Transverse colon (tissue), 4 donors: ENCODE results near the gene MYH7B.

Experiments
- EP300 ChIP-seq: sonication (generic); formaldehyde crosslinking; IDR thresholded peaks from one replicate; pipeline ENCODE4 v1.6.1; 2017; ENCODE audit warnings: antibody characterized with exemption, low read depth
- POLR2A ChIP-seq: fragments of 450-650 bp; IDR thresholded peaks from one replicate; pipeline ENCODE4 v1.6.1; 2016; ENCODE audit warnings: antibody characterized with exemption, mild to moderate bottlenecking, moderate library complexity
- POLR2AphosphoS5 ChIP-seq, 3 donors: sonication (generic); formaldehyde crosslinking; IDR thresholded peaks; one replicate each; pipeline ENCODE4 v1.6.1; 2016; ENCODE audit warnings: antibody characterized with exemption in 3 of 3
- TF ChIP-seq, protein P1 (sequence below), 5 experiments: fragments of 200-600 bp in 3 of 5; fragments of 450-650 bp in 2 of 5; sonication (generic) in 3 of 5; IDR thresholded peaks; 1 replicate in 2 of 5; 2 replicates in 3 of 5; pipeline ENCODE4 v1.5.1; 2016 to 2017; ENCODE audit warnings: antibody characterized with exemption in 5 of 5, inconsistent platforms in 3 of 5, mild to moderate bottlenecking in 2 of 5, moderate library complexity in 1 of 5

DNA sequence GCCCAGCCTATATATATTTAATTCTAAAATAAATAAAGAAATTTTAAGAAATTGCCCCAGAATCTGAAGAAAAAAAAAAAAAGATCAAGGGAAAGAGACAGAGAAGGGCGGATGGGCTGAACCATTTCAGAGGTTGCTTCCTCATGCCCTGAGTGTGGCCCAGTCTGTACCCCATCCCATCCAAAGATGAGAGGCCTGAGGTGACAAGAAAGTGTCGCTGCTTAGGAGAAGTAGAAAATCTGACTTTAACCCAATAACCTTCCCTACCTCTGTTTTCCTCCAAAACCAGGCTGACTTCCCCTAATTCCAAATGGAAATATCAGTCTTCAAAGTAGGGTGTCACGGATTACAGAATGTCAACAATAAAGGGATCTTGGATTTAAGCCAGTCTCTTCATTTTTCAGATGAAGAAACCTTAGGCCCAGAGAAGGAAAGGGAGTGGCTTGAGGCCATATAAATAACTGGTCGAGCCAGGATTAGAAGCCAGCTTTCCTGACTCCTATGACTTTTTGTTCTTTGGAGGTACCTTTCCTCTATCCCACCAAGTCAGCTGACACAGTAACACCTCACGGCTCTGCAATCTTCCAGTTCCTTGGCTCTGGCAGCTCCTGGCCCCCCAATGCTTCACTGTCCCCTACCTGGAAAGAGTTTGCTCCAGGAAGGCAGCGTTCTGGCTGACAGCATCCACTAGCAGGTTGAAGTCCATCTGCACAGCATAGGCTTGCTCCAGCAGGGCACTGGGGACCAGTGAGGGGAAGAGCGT is 10.2 kb upstream of the MYH7B start:
- TF ChIP-seq, protein P1, sequence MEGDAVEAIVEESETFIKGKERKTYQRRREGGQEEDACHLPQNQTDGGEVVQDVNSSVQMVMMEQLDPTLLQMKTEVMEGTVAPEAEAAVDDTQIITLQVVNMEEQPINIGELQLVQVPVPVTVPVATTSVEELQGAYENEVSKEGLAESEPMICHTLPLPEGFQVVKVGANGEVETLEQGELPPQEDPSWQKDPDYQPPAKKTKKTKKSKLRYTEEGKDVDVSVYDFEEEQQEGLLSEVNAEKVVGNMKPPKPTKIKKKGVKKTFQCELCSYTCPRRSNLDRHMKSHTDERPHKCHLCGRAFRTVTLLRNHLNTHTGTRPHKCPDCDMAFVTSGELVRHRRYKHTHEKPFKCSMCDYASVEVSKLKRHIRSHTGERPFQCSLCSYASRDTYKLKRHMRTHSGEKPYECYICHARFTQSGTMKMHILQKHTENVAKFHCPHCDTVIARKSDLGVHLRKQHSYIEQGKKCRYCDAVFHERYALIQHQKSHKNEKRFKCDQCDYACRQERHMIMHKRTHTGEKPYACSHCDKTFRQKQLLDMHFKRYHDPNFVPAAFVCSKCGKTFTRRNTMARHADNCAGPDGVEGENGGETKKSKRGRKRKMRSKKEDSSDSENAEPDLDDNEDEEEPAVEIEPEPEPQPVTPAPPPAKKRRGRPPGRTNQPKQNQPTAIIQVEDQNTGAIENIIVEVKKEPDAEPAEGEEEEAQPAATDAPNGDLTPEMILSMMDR (IDR thresholded peaks at IDR 0.05), result no peak
- TF ChIP-seq POLR2AphosphoS5 (IDR thresholded peaks at IDR 0.05) (peak in 2 of 3 donors; percentile 24 to 36), POLR2A (no peak), EP300 (no peak)
